Epithelial cell of proximal tubule (primary cell): ENCODE measurements around the gene PFDN2. TPM values are rescaled to one million over a fixed set of nuclear protein-coding genes. Genes with fewer than 3 reads are reported as not detected.

Source experiments
- DNase-seq: peaks from one replicate; pipeline ENCODE4 v3.0.0-alpha.2; 2011; ENCODE audit warnings: low read depth
- H3K4me3 ChIP-seq: 2 replicates; pipeline ENCODE4 v1.5.1; 2011; ENCODE audit warnings: low read depth, mild to moderate bottlenecking, low read length
- CTCF ChIP-seq: conservative IDR thresholded peaks from 2 replicates; pipeline ENCODE4 v1.5.1; 2012; ENCODE audit warnings: low read depth, mild to moderate bottlenecking, low read length
- total RNA-seq: library from RNA; depleted of rRNA; stranded (reverse); fragments of >200 nt; gene quantifications from 2 replicates; pipeline ENCODE4 v1.2.3, GENCODE V29; 2015

PFDN2 gene
- total RNA-seq, 1 donor from 2014 or later = 103 TPM

- H3K4me3 ChIP-seq = no peak overlapping the region
- no peak for DNase-seq
- peak; percentile 35 for TF ChIP-seq CTCF
Observed at GRCh38 chr1:161054805-161055204, 63.0 kb downstream of the PFDN2 start.

- H3K4me3 ChIP-seq = no peak overlapping the region
- TF ChIP-seq CTCF = no peak
- no peak for DNase-seq
Observed at GRCh38 chr1:161054232-161054631, 63.6 kb downstream of the PFDN2 start.

GRCh38 chr1:161052899-161053298 is 64.9 kb downstream of the PFDN2 start:
- H3K4me3 ChIP-seq = no peak overlapping the region
- no peak for DNase-seq
- no peak for TF ChIP-seq CTCF

GRCh38 chr1:161051219-161051618 is 66.6 kb downstream of the PFDN2 start:
- DNase-seq = no peak
- no peak overlapping the region for H3K4me3 ChIP-seq
- TF ChIP-seq CTCF = no peak

Other genes with a start within 250 kb of the PFDN2 start
- gene ITLN1, start 232.9 kb downstream of the PFDN2 start, total RNA-seq = not detected in 2 replicates
- not detected in 2 replicates for gene ITLN2, start 163.2 kb downstream of the PFDN2 start, total RNA-seq
- gene F11R, start 96.9 kb downstream of the PFDN2 start, total RNA-seq = 42.2 and 57.8 TPM in 2 replicates
- gene TSTD1, start 79.1 kb downstream of the PFDN2 start, total RNA-seq = 52.0 and 148 TPM in 2 replicates
- 37.9 and 53.7 TPM in 2 replicates for gene USF1, start 72.1 kb downstream of the PFDN2 start, total RNA-seq
- 0.06 and 0.07 TPM in 2 replicates for gene ARHGAP30, start 48.1 kb downstream of the PFDN2 start, total RNA-seq
- gene NECTIN4, start 28.5 kb downstream of the PFDN2 start, total RNA-seq = 3.0 and 6.1 TPM in 2 replicates
- 2.6 and 6.5 TPM in 2 replicates for gene KLHDC9, start 19.7 kb downstream of the PFDN2 start, total RNA-seq
- 34.2 and 55.9 TPM in 2 replicates for gene NIT1, start 68 bp upstream of the PFDN2 start, total RNA-seq
- 22.8 and 24.7 TPM in 2 replicates for gene DEDD, start 14.6 kb upstream of the PFDN2 start, total RNA-seq
- gene UFC1, start 35.9 kb upstream of the PFDN2 start, total RNA-seq = 84.7 and 117 TPM in 2 replicates
- 10.2 and 20.6 TPM in 2 replicates for gene USP21, start 41.5 kb upstream of the PFDN2 start, total RNA-seq
- gene PPOX, start 48.4 kb upstream of the PFDN2 start, total RNA-seq = 20.3 and 22.0 TPM in 2 replicates
- 46.2 and 50.7 TPM in 2 replicates for gene B4GALT3, start 59.5 kb upstream of the PFDN2 start, total RNA-seq
- under 0.01 TPM in 1 of 2 replicates, not detected in the other for gene ADAMTS4, start 81.0 kb upstream of the PFDN2 start, total RNA-seq
- 104 and 124 TPM in 2 replicates for gene NDUFS2, start 84.3 kb upstream of the PFDN2 start, total RNA-seq
- not detected in 2 replicates for gene FCER1G, start 97.3 kb upstream of the PFDN2 start, total RNA-seq
- gene APOA2, start 105.6 kb upstream of the PFDN2 start, total RNA-seq = not detected in 2 replicates
- gene TOMM40L, start 108.0 kb upstream of the PFDN2 start, total RNA-seq = 6.2 and 12.4 TPM in 2 replicates
- not detected in 2 replicates for gene NR1I3, start 120.2 kb upstream of the PFDN2 start, total RNA-seq
- gene PCP4L1, start 140.7 kb upstream of the PFDN2 start, total RNA-seq = 0.35 TPM in 1 of 2 replicates, not detected in the other
- gene MPZ, start 191.9 kb upstream of the PFDN2 start, total RNA-seq = 0.69 and 1.2 TPM in 2 replicates
- gene SDHC, start 196.3 kb upstream of the PFDN2 start, total RNA-seq = 12.7 and 15.8 TPM in 2 replicates
- gene CFAP126, start 249.8 kb upstream of the PFDN2 start, total RNA-seq = not detected in 2 replicates